Adipocyte (in vitro differentiated cells): ENCODE results near the gene GRIFIN.
A peak's percentile ranks its signal among the peaks of the same experiment; 100 is the strongest.

Experiments used
- DNase-seq: peaks from one replicate; pipeline ENCODE4 v3.0.0-alpha.2; 2015; ENCODE audit warnings: low read depth
- H3K27me3 ChIP-seq: replicated peaks from 2 replicates; pipeline ENCODE4 v1.7.0; 2013; ENCODE audit warnings: mild to moderate bottlenecking, low read length, moderate library complexity; ENCODE audit not compliant: control insufficient read depth, insufficient read depth
- H3K36me3 ChIP-seq: 2 replicates; pipeline ENCODE4 v1.7.0; 2013; ENCODE audit warnings: low read length, mild to moderate bottlenecking, moderate library complexity; ENCODE audit not compliant: control insufficient read depth, insufficient read depth, severe bottlenecking
- H3K4me1 ChIP-seq: 2 replicates; pipeline ENCODE4 v1.7.0; 2013; ENCODE audit warnings: mild to moderate bottlenecking, low read length, moderate library complexity; ENCODE audit not compliant: control insufficient read depth, insufficient read depth
- H3K4me3 ChIP-seq: 2 replicates; pipeline ENCODE4 v1.7.0; 2013; ENCODE audit warnings: mild to moderate bottlenecking, low read length, moderate library complexity
- H3K9ac ChIP-seq: 2 replicates; pipeline ENCODE4 v1.7.0; 2013; ENCODE audit warnings: mild to moderate bottlenecking, low read length, moderate library complexity
- H3K9me3 ChIP-seq: 2 replicates; pipeline ENCODE4 v1.7.0; 2013; ENCODE audit warnings: mild to moderate bottlenecking, low read length, moderate library complexity; ENCODE audit not compliant: control insufficient read depth

GRIFIN gene

GRCh38 chr7:2511769-2512168 is 35.6 kb upstream of the GRIFIN start:
- Histone ChIP-seq H3K9me3 (no peaks in the 10 kb centered on the region), H3K36me3 (no peaks in the 10 kb centered on the region), H3K4me3 (no peak overlapping the region), H3K9ac (no peak overlapping the region), H3K4me1 (peaks cover 21% of the 10 kb centered on the region), H3K27me3 (peaks cover 4% of the 10 kb centered on the region)
- DNase-seq: no peak

- Histone ChIP-seq H3K9ac (no peak overlapping the region), H3K27me3 (peaks cover 4% of the 10 kb centered on the region), H3K4me1 (peaks cover 15% of the 10 kb centered on the region), H3K4me3 (no peak overlapping the region), H3K9me3 (no peaks in the 10 kb centered on the region), H3K36me3 (no peaks in the 10 kb centered on the region)
- DNase-seq: no peak
These were observed 34.9 kb upstream of the GRIFIN start for GRCh38 chr7:2510909-2511768.

- H3K4me1 ChIP-seq: peaks cover 14% of the 10 kb centered on the region
- H3K27me3 ChIP-seq: peaks cover 4% of the 10 kb centered on the region
- no peak overlapping the region for H3K4me3 ChIP-seq
- no peak overlapping the region for H3K9ac ChIP-seq
- H3K9me3 ChIP-seq: no peaks in the 10 kb centered on the region
- DNase-seq: no peak
- H3K36me3 ChIP-seq: no peaks in the 10 kb centered on the region
These were observed 34.1 kb upstream of the GRIFIN start for GRCh38 chr7:2510130-2510776.

- H3K9me3 ChIP-seq: no peaks in the 10 kb centered on the region
- no peaks in the 10 kb centered on the region for H3K36me3 ChIP-seq
- H3K4me1 ChIP-seq: peaks cover 14% of the 10 kb centered on the region
- no peak overlapping the region for H3K9ac ChIP-seq
- no peak overlapping the region for H3K4me3 ChIP-seq
- DNase-seq: no peak
- H3K27me3 ChIP-seq: peaks cover 3% of the 10 kb centered on the region
These were observed 33.2 kb upstream of the GRIFIN start for GRCh38 chr7:2509298-2509906.

- H3K9ac ChIP-seq: no peak overlapping the region
- H3K36me3 ChIP-seq: no peaks in the 10 kb centered on the region
- H3K9me3 ChIP-seq: no peaks in the 10 kb centered on the region
- no peaks in the 10 kb centered on the region for H3K27me3 ChIP-seq
- H3K4me1 ChIP-seq: peaks cover 17% of the 10 kb centered on the region
- DNase-seq: peak; percentile 65
- peak overlapping the region; percentile 19 for H3K4me3 ChIP-seq
These were observed 32.4 kb upstream of the GRIFIN start for GRCh38 chr7:2508327-2509215.

GRCh38 chr7:2507917-2508306 is 31.7 kb upstream of the GRIFIN start:
- no peak for DNase-seq
- Histone ChIP-seq H3K27me3 (no peaks in the 10 kb centered on the region), H3K4me3 (no peak overlapping the region), H3K9me3 (no peaks in the 10 kb centered on the region), H3K36me3 (no peaks in the 10 kb centered on the region), H3K4me1 (peaks cover 21% of the 10 kb centered on the region), H3K9ac (no peak overlapping the region)

- H3K9ac ChIP-seq: no peak overlapping the region
- peaks cover 21% of the 10 kb centered on the region for H3K4me1 ChIP-seq
- no peaks in the 10 kb centered on the region for H3K27me3 ChIP-seq
- H3K9me3 ChIP-seq: no peaks in the 10 kb centered on the region
- DNase-seq: no peak
- no peaks in the 10 kb centered on the region for H3K36me3 ChIP-seq
- H3K4me3 ChIP-seq: no peak overlapping the region
These were observed 31.2 kb upstream of the GRIFIN start for GRCh38 chr7:2507208-2507916.

- H3K36me3 ChIP-seq: no peaks in the 10 kb centered on the region
- no peak for DNase-seq
- H3K9me3 ChIP-seq: no peaks in the 10 kb centered on the region
- no peak overlapping the region for H3K4me3 ChIP-seq
- no peak overlapping the region for H3K9ac ChIP-seq
- H3K27me3 ChIP-seq: no peaks in the 10 kb centered on the region
- H3K4me1 ChIP-seq: peaks cover 21% of the 10 kb centered on the region
These were observed 29.2 kb upstream of the GRIFIN start for GRCh38 chr7:2505401-2505800.

GRCh38 chr7:2504889-2505375 is 28.7 kb upstream of the GRIFIN start:
- H3K36me3 ChIP-seq: no peaks in the 10 kb centered on the region
- H3K9me3 ChIP-seq: no peaks in the 10 kb centered on the region
- H3K9ac ChIP-seq: no peak overlapping the region
- no peaks in the 10 kb centered on the region for H3K27me3 ChIP-seq
- H3K4me3 ChIP-seq: no peak overlapping the region
- H3K4me1 ChIP-seq: peaks cover 21% of the 10 kb centered on the region
- DNase-seq: no peak

GRCh38 chr7:2504128-2504888 is 28.1 kb upstream of the GRIFIN start:
- peaks cover 21% of the 10 kb centered on the region for H3K4me1 ChIP-seq
- no peak for DNase-seq
- no peaks in the 10 kb centered on the region for H3K36me3 ChIP-seq
- no peak overlapping the region for H3K4me3 ChIP-seq
- H3K9ac ChIP-seq: no peak overlapping the region
- no peaks in the 10 kb centered on the region for H3K27me3 ChIP-seq
- H3K9me3 ChIP-seq: no peaks in the 10 kb centered on the region
